Activated B cell treated with CpG ODN at 0.5 μM for 24 hours (primary cell): ENCODE results near the gene BPGM. TPM values are rescaled to one million over a fixed set of nuclear protein-coding genes. Genes with fewer than 3 reads are reported as not detected.

Source experiments
- ATAC-seq: fragments of 200-7000 bp; cut with Tn5 transposase; one replicate; pipeline ENCODE4 v1.10.0; 2021; ENCODE audit warnings: low read depth, mild to moderate bottlenecking, moderate library complexity
- CTCF ChIA-PET: fragments of 350-600 bp; sonication (Branson Sonifier 250); formaldehyde crosslinking; loops from one replicate; lab custom pipeline; 2021; ENCODE audit warnings: antibody characterized with exemption; lab: Charles Lee
- POLR2A ChIA-PET: fragments of 350-600 bp; sonication (Branson Sonifier 250); formaldehyde crosslinking; loops from one replicate; lab custom pipeline; 2021; ENCODE audit warnings: antibody characterized with exemption; lab: Charles Lee
- DNase-seq: peaks from one replicate; pipeline ENCODE4 v3.0.0; 2022
- H3K27ac Mint-ChIP-seq: one replicate; pipeline ENCODE4 v1.8.0; 2020; ENCODE audit warnings: mixed read lengths
- H3K27me3 Mint-ChIP-seq: one replicate; pipeline ENCODE4 v1.8.0; 2021; ENCODE audit warnings: mixed read lengths
- H3K36me3 Mint-ChIP-seq: one replicate; pipeline ENCODE4 v1.8.0; 2021; ENCODE audit warnings: low read depth, mixed read lengths
- H3K4me1 Mint-ChIP-seq: one replicate; pipeline ENCODE4 v1.8.0; 2021; ENCODE audit warnings: mixed read lengths
- H3K4me3 Mint-ChIP-seq: one replicate; pipeline ENCODE4 v1.8.0; 2020; ENCODE audit warnings: mild to moderate bottlenecking, mixed read lengths
- H3K9me3 Mint-ChIP-seq: one replicate; pipeline ENCODE4 v1.8.0; 2020; ENCODE audit warnings: mixed read lengths
- CTCF ChIP-seq: fragments of 200-600 bp; IDR thresholded peaks from one replicate; pipeline ENCODE4 v1.8.0; 2022; ENCODE audit warnings: antibody characterized with exemption, mild to moderate bottlenecking
- intact Hi-C: fragments of 100-400 bp; cut with micrococcal nuclease; formaldehyde crosslinking; loops from one replicate; pipeline ENCODE4 v1.15.1; 2024
- total RNA-seq: library from RNA; stranded (reverse); gene quantifications from 2 replicates; pipeline ENCODE4 v1.2.3, GENCODE V29; 2022

Gene BPGM
- total RNA-seq, 1 donor from 2014 or later = 10.1 TPM

GRCh38 chr7:134616611-134617010, 30.0 kb upstream of the BPGM start:
- DNase-seq (no peak), ATAC-seq (no peak)
- ChIA-PET CTCF (no interaction called here), POLR2A (no interaction called here)
- Mint-ChIP-seq H3K27ac (no peak overlapping the region), H3K27me3 (peaks cover 41% of the 10 kb centered on the region), H3K4me1 (no peaks in the 10 kb centered on the region), H3K36me3 (no peaks in the 10 kb centered on the region), H3K9me3 (no peaks in the 10 kb centered on the region), H3K4me3 (no peak overlapping the region)
- intact Hi-C loops = no loop called here
- TF ChIP-seq CTCF = no peak

- TF ChIP-seq CTCF = no peak
- POLR2A ChIA-PET = no interaction called here
- no peaks in the 10 kb centered on the region for H3K36me3 Mint-ChIP-seq
- no peak overlapping the region for H3K4me3 Mint-ChIP-seq
- CTCF ChIA-PET = interaction anchor here (1.7 kb wide), 1 partner anchor 10 kb away, joined by 4 read pairs; no protein-coding TSS in a partner anchor
- no peak overlapping the region for H3K27ac Mint-ChIP-seq
- DNase-seq (no peak), ATAC-seq (no peak)
- no peaks in the 10 kb centered on the region for H3K9me3 Mint-ChIP-seq
- intact Hi-C loops = no loop called here
- peaks cover 43% of the 10 kb centered on the region for H3K27me3 Mint-ChIP-seq
- no peaks in the 10 kb centered on the region for H3K4me1 Mint-ChIP-seq
Measured at GRCh38 chr7:134618756-134619530, 27.7 kb upstream of the BPGM start.

GRCh38 chr7:134619627-134620331, 26.9 kb upstream of the BPGM start:
- H3K27me3 Mint-ChIP-seq = peaks cover 44% of the 10 kb centered on the region
- intact Hi-C loops = no loop called here

GRCh38 chr7:134622303-134622995, 24.2 kb upstream of the BPGM start:
- no peaks in the 10 kb centered on the region for H3K36me3 Mint-ChIP-seq
- intact Hi-C loops = no loop called here
- H3K9me3 Mint-ChIP-seq = no peaks in the 10 kb centered on the region
- DNase-seq (no peak), ATAC-seq (no peak)
- no peaks in the 10 kb centered on the region for H3K4me1 Mint-ChIP-seq
- H3K27me3 Mint-ChIP-seq = peaks cover 41% of the 10 kb centered on the region
- no peak overlapping the region for H3K27ac Mint-ChIP-seq
- CTCF ChIA-PET = interaction anchor here (0.7 kb wide), 1 partner anchor 80 kb away, joined by 3 read pairs; no protein-coding TSS in a partner anchor
- POLR2A ChIA-PET = no interaction called here
- H3K4me3 Mint-ChIP-seq = no peak overlapping the region
- no peak for TF ChIP-seq CTCF

More at GRCh38 chr7:134619627-134620331, 26.9 kb upstream of the BPGM start:
- ATAC-seq (no peak), DNase-seq (no peak)
- H3K36me3 Mint-ChIP-seq = no peaks in the 10 kb centered on the region
- ChIA-PET CTCF (interaction anchor here (1.7 kb wide), 1 partner anchor 9 kb away, joined by 4 read pairs; no protein-coding TSS in a partner anchor), POLR2A (no interaction called here)
- no peak overlapping the region for H3K27ac Mint-ChIP-seq
- H3K4me3 Mint-ChIP-seq = no peak overlapping the region
- no peak for TF ChIP-seq CTCF
- no peaks in the 10 kb centered on the region for H3K9me3 Mint-ChIP-seq
- no peaks in the 10 kb centered on the region for H3K4me1 Mint-ChIP-seq

GRCh38 chr7:134623193-134623592, 23.5 kb upstream of the BPGM start:
- ATAC-seq (no peak), DNase-seq (no peak)
- Mint-ChIP-seq H3K36me3 (no peaks in the 10 kb centered on the region), H3K27me3 (peaks cover 38% of the 10 kb centered on the region), H3K27ac (no peak overlapping the region), H3K9me3 (no peaks in the 10 kb centered on the region), H3K4me3 (no peak overlapping the region), H3K4me1 (no peaks in the 10 kb centered on the region)
- no peak for TF ChIP-seq CTCF
- ChIA-PET CTCF (interaction anchor here (0.7 kb wide), 1 partner anchor 80 kb away, joined by 3 read pairs; no protein-coding TSS in a partner anchor), POLR2A (no interaction called here)
- intact Hi-C loops = no loop called here
